T-cell (primary cell): Measurements from ENCODE around the gene MYO1F. TPM values are rescaled to one million over a fixed set of nuclear protein-coding genes. Genes with fewer than 3 reads are reported as not detected.

ENCODE experiments used
- ATAC-seq, 4 experiments: fragments of 200-7000 bp in 3 of 4; fragments of 150-1000 bp in 1 of 4; cut with Tn5 transposase; replicated peaks in 1 of 4; 1 replicate in 3 of 4; 2 replicates in 1 of 4; pipeline ENCODE4 v1.10.0; 2021; ENCODE audit warnings: moderate library complexity in 3 of 4, mild to moderate bottlenecking in 2 of 4, moderate number of reproducible peaks in 1 of 4
- CTCF ChIA-PET, 2 donors: fragments of 300-600 bp; sonication (Branson Sonifier 250); formaldehyde crosslinking; loops; one replicate each; lab custom pipeline; 2022; ENCODE audit warnings: antibody characterized with exemption in 2 of 2; lab: Charles Lee
- POLR2A ChIA-PET, 2 donors: fragments of 300-600 bp; sonication (Branson Sonifier 250); formaldehyde crosslinking; loops; one replicate each; lab custom pipeline; 2022; ENCODE audit warnings: antibody characterized with exemption in 2 of 2; lab: Charles Lee
- DNase-seq, 35 experiments: peaks; one replicate each; pipeline versions ENCODE4 v3.0.0 to v3.0.0-alpha.2; 2013 to 2023
- H3K27ac ChIP-seq: one replicate; pipeline ENCODE4 v1.5.1; 2013; ENCODE audit warnings: low read length
- H3K27me3 ChIP-seq, 2 experiments: replicated peaks in 1 of 2; 1 replicate in 1 of 2; 2 replicates in 1 of 2; pipeline versions ENCODE4 v1.6.1 to v1.7.0; 2013; ENCODE audit warnings: low read length in 1 of 2, mixed read lengths in 1 of 2; ENCODE audit not compliant: control insufficient read depth in 2 of 2, insufficient read depth in 2 of 2; ENCODE audit errors: extremely low read depth in 1 of 2
- H3K36me3 ChIP-seq, 2 donors: 1 replicate in 1 of 2; 2 replicates in 1 of 2; pipeline versions ENCODE4 v1.6.1 to v1.7.0; 2013; ENCODE audit warnings: low read length in 1 of 2; ENCODE audit not compliant: control insufficient read depth in 2 of 2, insufficient read depth in 1 of 2; ENCODE audit errors: extremely low read depth in 1 of 2
- H3K4me1 ChIP-seq, 2 experiments: 1 replicate in 1 of 2; 2 replicates in 1 of 2; pipeline versions ENCODE4 v1.6.1 to v1.7.0; 2013; ENCODE audit warnings: low read length in 2 of 2, mixed read lengths in 1 of 2; ENCODE audit not compliant: insufficient read depth in 2 of 2, control insufficient read depth in 1 of 2; ENCODE audit errors: extremely low read depth in 1 of 2
- H3K4me3 ChIP-seq, 2 donors: 1 replicate in 1 of 2; 2 replicates in 1 of 2; pipeline versions ENCODE4 v1.5.1 to v1.7.0; 2013; ENCODE audit warnings: mild to moderate bottlenecking in 2 of 2, low read length in 1 of 2, moderate library complexity in 1 of 2; ENCODE audit not compliant: control insufficient read depth in 1 of 2; ENCODE audit errors: extremely low read depth in 1 of 2
- H3K9me3 ChIP-seq: 2 replicates; pipeline ENCODE4 v1.7.0; 2013
- H3K27ac Mint-ChIP-seq, 2 donors: one replicate each; pipeline ENCODE4 v1.8.0; 2020 to 2021; ENCODE audit warnings: mild to moderate bottlenecking in 2 of 2, mixed read lengths in 2 of 2
- H3K27me3 Mint-ChIP-seq, 2 donors: one replicate each; pipeline ENCODE4 v1.8.0; 2021 to 2022; ENCODE audit warnings: mixed read lengths in 2 of 2
- H3K36me3 Mint-ChIP-seq: one replicate; pipeline ENCODE4 v1.8.0; 2021; ENCODE audit warnings: mixed read lengths
- H3K4me1 Mint-ChIP-seq, 3 donors: one replicate each; pipeline ENCODE4 v1.8.0; 2020 to 2022; ENCODE audit warnings: mixed read lengths in 3 of 3, mild to moderate bottlenecking in 1 of 3
- H3K4me3 Mint-ChIP-seq, 3 donors: one replicate each; pipeline ENCODE4 v1.8.0; 2020 to 2022; ENCODE audit warnings: mild to moderate bottlenecking in 3 of 3, mixed read lengths in 3 of 3, moderate library complexity in 3 of 3
- H3K9me3 Mint-ChIP-seq, 3 donors: one replicate each; pipeline ENCODE4 v1.8.0; 2020 to 2022; ENCODE audit warnings: mixed read lengths in 3 of 3
- WGBS: methylation state at CpG from one replicate; pipeline ENCODE4 v1.1.5; 2013; ENCODE audit warnings: missing lambda C conversion rate; ENCODE audit not compliant: insufficient coverage; 5-methylcytosine and 5-hydroxymethylcytosine counted together
- total RNA-seq, 35 experiments: library from RNA in 6 of 35; stranded (reverse) in 6 of 35; fragments of 120-200 nt in 1 of 35; gene quantifications; one replicate each; pipeline versions ENCODE4 v1.2.1 to v1.2.4 and lab custom pipeline; 2013 to 2026

The MYO1F gene
- total RNA-seq, 5 donors from 2014 or later (not counting 1 experiment from before 2014, with no cell fraction given) = 109 to 363 (median 277) TPM

DNA sequence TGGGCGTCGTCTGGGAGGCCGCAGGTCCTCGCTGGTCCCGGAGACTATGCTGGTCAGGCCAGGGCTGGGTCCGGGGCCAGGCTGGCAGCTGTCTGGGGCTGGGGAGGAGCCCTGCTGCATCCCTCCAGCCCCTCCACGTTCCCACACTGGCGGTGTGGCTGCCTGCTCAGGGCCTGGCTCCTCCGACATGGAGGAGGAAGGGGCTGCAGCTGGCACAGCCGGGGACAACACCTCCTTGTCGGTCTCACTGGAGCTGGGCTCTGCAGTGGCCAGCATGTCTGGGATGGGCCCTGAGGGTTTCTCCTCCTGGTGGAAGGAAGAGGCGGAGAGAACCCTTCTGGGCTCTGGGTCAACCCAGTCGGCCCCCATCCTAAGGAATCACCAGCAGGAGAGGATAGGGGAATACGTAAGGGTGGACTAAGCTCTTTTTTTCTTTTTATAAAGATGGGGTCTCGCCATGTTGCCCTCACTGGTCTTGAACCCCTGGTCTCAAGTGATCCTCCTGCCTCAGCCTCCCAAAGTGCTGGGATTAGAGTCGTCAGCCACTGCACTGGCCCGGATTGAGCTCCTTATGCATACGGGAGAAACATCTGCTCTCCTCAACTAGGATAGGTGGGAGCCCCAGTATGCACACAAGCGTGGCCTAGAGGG lies 64.1 kb downstream of the MYO1F start:
- Histone ChIP-seq H3K36me3 (peaks cover 6 to 14% of the 10 kb centered on the region in 2 donors), H3K4me1 (peaks cover 38 to 65% of the 10 kb centered on the region in 2 experiments), H3K4me3 (peak overlapping the region; percentile 45 to 72), H3K9me3 (no peaks in the 10 kb centered on the region), H3K27me3 (no peaks in the 10 kb centered on the region), H3K27ac (peak overlapping the region; percentile 85)
- POLR2A ChIA-PET = interaction anchor here (0.5 to 0.7 kb wide), 5 partner anchors 11 to 95 kb away, joined by 3 to 10 read pairs (median 3); no protein-coding TSS in a partner anchor
- DNase-seq = no peak
- peak overlapping the region; percentile 89 to 92 (median 90) for H3K4me3 Mint-ChIP-seq
- WGBS = 60% methylated on average over 13 of the region's 19 CpGs
- H3K36me3 Mint-ChIP-seq = no peaks in the 10 kb centered on the region
- H3K9me3 Mint-ChIP-seq = no peaks in the 10 kb centered on the region
- H3K4me1 Mint-ChIP-seq = peaks cover 46 to 54% (median 49%) of the 10 kb centered on the region in 3 donors
- H3K27ac Mint-ChIP-seq = peak overlapping the region; percentile 99 to 100
- no peaks in the 10 kb centered on the region for H3K27me3 Mint-ChIP-seq
- no peak for ATAC-seq
- CTCF ChIA-PET = interaction anchor here (0.6 to 1.2 kb wide), 4 partner anchors 26 to 1417 kb away, joined by 3 to 6 read pairs (median 4); partner anchors contain the start of gene MARCHF2 (in 1 of the 2)

DNA sequence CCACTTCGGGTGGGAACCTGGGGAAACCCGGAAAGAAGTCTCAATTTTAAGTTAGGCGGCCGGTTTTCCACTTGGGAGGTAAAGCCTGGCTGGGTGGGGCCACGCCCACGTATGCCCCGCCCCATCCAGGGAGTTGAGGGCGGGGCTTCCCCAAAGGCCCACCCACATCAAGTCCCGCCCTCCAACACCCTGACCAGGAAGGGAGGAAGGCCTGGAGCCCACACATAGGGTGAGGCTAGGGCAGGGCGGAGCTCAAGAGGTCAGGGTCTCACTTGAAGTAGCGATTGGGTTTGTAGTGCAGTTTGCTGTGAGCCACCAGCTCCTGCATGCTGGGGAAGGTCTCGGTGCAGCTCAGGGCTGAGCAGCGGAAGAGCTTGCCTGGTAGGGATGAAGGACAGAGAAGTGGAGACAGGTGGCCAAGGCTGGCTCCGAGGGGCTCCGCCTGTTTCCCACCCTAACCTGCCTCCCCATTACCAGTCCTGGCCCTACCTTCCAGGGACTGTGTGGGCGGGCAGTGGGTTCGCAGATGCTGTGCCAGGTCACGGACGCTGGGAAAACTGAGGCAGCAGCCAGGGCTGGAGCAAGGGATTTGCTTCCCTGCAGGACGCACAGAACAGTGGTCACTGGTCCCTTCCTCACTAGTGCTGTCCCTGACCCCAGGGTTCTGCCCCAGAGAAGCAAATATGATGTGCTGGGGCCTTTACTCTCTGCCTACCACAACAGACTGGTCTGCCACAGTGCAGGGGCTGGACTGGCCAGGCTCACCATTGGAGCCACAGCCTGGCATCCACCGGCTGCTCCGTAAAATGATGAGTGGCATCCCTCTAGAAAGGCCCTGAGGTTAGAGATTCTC lies 64.9 kb downstream of the MYO1F start:
- ChIA-PET CTCF (no interaction called here), POLR2A (interaction anchor here in 1 of 2 donors (0.5 to 0.6 kb wide), 2 partner anchors 12 to 31 kb away, joined by 3 to 10 read pairs; no protein-coding TSS in a partner anchor)
- peaks cover 30 to 57% of the 10 kb centered on the region in 2 experiments for H3K4me1 ChIP-seq
- DNase-seq = peak in 1 of 35 experiments; percentile 26
- H3K27me3 Mint-ChIP-seq = no peaks in the 10 kb centered on the region
- no peaks in the 10 kb centered on the region for H3K9me3 Mint-ChIP-seq
- H3K27ac Mint-ChIP-seq = peak overlapping the region; percentile 86 to 87
- H3K4me3 ChIP-seq = no peak overlapping the region
- peaks cover 6 to 14% of the 10 kb centered on the region in 2 donors for H3K36me3 ChIP-seq
- H3K27me3 ChIP-seq = no peaks in the 10 kb centered on the region
- H3K9me3 ChIP-seq = no peaks in the 10 kb centered on the region
- peak overlapping the region; percentile 85 for H3K27ac ChIP-seq
- ATAC-seq = no peak
- peak overlapping the region in 2 of 3 donors; percentile 49 to 52 for H3K4me3 Mint-ChIP-seq
- WGBS = 98% methylated on average over 12 of the region's 22 CpGs
- H3K36me3 Mint-ChIP-seq = no peaks in the 10 kb centered on the region
- H3K4me1 Mint-ChIP-seq = peaks cover 38 to 46% (median 41%) of the 10 kb centered on the region in 3 donors

DNA sequence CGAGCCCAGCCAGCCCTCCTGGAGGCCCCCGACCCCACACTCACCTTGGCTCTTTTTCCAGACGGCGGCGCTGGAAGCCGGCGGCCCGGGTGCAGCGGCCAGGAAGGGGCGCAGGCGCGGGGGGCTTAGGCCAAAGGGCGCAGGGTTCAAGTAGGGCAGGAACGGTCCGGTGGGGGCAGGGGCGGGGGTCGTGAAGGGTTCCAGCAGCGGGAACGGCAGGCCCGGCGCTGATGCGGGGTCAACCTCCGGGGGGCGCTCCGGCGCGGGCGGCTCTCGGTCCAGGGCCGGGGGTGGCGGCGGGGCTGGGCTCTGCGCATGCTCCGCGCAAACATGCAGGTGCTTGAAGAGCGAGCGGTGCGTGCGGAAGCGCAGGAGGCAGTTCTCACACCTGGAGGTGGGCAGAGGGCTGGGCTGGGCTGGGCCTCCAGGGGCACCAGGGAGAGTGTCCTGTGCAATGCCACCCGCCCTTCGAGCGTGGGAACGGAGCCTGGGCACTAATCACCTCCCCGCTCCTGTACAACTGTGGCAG lies 65.6 kb downstream of the MYO1F start:
- CTCF ChIA-PET = no interaction called here
- Mint-ChIP-seq H3K9me3 (no peaks in the 10 kb centered on the region), H3K4me3 (no peak overlapping the region), H3K27me3 (no peaks in the 10 kb centered on the region), H3K4me1 (peaks cover 34 to 41% (median 34%) of the 10 kb centered on the region in 3 donors), H3K27ac (peak overlapping the region; percentile 86 to 87), H3K36me3 (no peaks in the 10 kb centered on the region)
- DNase-seq (no peak), ATAC-seq (no peak)
- Histone ChIP-seq H3K9me3 (no peaks in the 10 kb centered on the region), H3K36me3 (peaks cover 6 to 14% of the 10 kb centered on the region in 2 donors), H3K27ac (no peak overlapping the region), H3K4me1 (peaks cover 28 to 51% of the 10 kb centered on the region in 2 experiments), H3K4me3 (no peak overlapping the region), H3K27me3 (no peaks in the 10 kb centered on the region)
- WGBS = 94% methylated on average over 40 of the region's 45 CpGs
- POLR2A ChIA-PET = no interaction called here

DNA sequence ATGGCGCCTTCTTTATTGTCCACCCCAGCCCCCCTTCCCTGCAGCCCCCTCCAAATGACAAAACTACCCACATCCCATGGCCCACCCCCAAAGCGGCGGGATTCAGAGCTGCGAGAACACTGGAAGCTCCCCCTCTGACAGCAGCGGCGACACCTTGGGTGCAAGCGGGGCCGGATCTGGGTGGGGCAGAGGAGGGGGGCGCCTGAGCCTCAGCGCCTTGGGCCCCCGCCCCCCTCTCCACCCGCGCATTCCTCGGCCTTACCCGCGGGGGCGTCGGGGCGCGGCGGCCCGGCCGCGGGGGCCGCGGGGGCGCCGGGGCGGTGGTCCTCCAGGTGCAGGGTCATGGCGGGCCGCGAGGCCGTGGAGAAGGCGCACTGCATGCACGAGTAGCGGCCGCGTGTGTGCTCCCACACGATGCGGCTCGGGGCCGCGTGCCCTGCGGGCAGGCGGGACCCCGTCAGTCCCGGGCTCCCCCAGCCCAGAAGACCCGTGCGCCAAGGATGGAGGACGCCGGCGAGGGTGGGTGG lies 66.6 kb downstream of the MYO1F start:
- H3K4me3 Mint-ChIP-seq = no peak overlapping the region
- H3K4me1 ChIP-seq = peaks cover 24 to 51% of the 10 kb centered on the region in 2 experiments
- no peak overlapping the region for H3K27ac Mint-ChIP-seq
- no peaks in the 10 kb centered on the region for H3K9me3 Mint-ChIP-seq
- H3K36me3 Mint-ChIP-seq = no peaks in the 10 kb centered on the region
- no peaks in the 10 kb centered on the region for H3K27me3 ChIP-seq
- no peak for ATAC-seq
- ChIA-PET POLR2A (no interaction called here), CTCF (no interaction called here)
- peaks cover 6 to 14% of the 10 kb centered on the region in 2 donors for H3K36me3 ChIP-seq
- H3K9me3 ChIP-seq = no peaks in the 10 kb centered on the region
- WGBS = 100% methylated on average over 18 of the region's 52 CpGs
- no peak overlapping the region for H3K27ac ChIP-seq
- H3K27me3 Mint-ChIP-seq = no peaks in the 10 kb centered on the region
- DNase-seq = no peak
- no peak overlapping the region for H3K4me3 ChIP-seq
- peaks cover 30 to 38% (median 33%) of the 10 kb centered on the region in 3 donors for H3K4me1 Mint-ChIP-seq

DNA sequence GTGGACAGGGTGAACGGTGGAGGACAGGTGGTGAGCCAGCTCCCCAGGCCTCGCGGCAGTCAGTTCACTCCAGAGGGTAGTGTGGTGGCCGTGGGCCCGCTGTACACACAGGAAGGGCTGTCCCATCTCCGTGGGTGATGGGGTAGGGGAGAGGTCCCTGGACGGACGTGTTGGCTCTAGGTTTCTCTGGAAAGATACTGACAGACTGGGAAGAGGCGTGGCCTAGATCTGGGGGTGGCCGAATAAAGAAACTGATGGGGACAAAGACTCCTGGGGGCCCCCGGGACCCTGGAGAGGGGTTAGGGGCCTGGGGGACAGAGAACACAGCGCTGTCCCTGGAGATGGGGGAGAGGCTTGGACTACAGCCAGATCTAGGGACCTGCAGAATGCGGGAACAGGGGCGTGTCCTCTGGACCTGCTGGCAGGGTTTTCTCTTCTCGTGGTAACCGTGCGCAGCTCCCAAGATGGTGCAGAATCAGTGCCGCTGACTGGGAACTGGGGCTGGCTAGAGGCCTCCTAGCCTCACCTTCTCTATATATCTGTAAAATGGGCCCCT lies 70.8 kb downstream of the MYO1F start:
- H3K27me3 ChIP-seq = no peaks in the 10 kb centered on the region
- peak overlapping the region; percentile 61 to 66 for H3K4me3 ChIP-seq
- no peaks in the 10 kb centered on the region for H3K9me3 ChIP-seq
- Mint-ChIP-seq H3K27ac (peak overlapping the region; percentile 84 to 88), H3K9me3 (no peaks in the 10 kb centered on the region), H3K4me3 (peak overlapping the region; percentile 86 to 92 (median 88)), H3K36me3 (no peaks in the 10 kb centered on the region), H3K4me1 (peaks cover 11 to 22% (median 16%) of the 10 kb centered on the region in 3 donors), H3K27me3 (no peaks in the 10 kb centered on the region)
- DNase-seq (no peak), ATAC-seq (no peak)
- peaks cover 18 to 45% of the 10 kb centered on the region in 2 experiments for H3K4me1 ChIP-seq
- peaks cover 6 to 11% of the 10 kb centered on the region in 2 donors for H3K36me3 ChIP-seq
- peak overlapping the region; percentile 28 for H3K27ac ChIP-seq
- WGBS = 57% methylated on average over 15 of the region's 18 CpGs
- CTCF ChIA-PET = interaction anchor here in 1 of 2 donors (0.7 to 1.2 kb wide), 2 partner anchors 17 to 71 kb away, joined by 3 read pairs; partner anchors contain the start of gene MYO1F
- POLR2A ChIA-PET = interaction anchor here in 1 of 2 donors (1.0 kb wide), 1 partner anchor 19 kb away, joined by 3 read pairs; no protein-coding TSS in a partner anchor
